ENCODE results near the gene UPF3A.

UPF3A gene

DNA sequence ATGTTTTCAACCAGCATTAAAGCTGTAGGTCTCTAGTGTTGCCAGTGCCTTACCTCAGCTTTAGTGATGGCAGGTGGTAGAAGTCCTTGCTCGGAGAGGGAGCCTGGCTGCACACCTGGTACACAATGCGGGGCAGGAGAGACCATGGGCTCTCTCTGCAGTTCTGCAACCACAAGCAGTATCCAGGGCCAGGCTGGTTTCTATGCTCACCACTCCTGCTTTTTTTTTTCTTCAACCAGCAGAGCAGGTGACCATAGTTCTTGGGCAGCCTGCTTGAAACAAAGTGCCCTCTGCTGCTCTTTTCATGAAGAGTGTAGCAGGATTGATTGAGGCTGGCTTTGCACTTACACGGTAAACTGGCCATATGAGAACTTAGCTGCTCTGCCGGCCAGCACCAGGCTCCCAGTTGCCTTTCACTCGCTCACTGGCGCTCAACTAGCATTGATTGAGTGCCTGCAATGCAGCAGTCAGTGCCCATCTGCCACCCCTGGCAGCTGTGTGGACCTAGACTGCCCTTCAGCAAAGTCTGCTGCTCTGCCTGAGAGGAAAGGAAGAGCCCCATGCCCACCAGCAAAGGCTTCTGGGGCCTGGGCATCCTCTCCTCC is 28.5 kb downstream of the UPF3A start:
- TF ChIP-seq, protein P1, sequence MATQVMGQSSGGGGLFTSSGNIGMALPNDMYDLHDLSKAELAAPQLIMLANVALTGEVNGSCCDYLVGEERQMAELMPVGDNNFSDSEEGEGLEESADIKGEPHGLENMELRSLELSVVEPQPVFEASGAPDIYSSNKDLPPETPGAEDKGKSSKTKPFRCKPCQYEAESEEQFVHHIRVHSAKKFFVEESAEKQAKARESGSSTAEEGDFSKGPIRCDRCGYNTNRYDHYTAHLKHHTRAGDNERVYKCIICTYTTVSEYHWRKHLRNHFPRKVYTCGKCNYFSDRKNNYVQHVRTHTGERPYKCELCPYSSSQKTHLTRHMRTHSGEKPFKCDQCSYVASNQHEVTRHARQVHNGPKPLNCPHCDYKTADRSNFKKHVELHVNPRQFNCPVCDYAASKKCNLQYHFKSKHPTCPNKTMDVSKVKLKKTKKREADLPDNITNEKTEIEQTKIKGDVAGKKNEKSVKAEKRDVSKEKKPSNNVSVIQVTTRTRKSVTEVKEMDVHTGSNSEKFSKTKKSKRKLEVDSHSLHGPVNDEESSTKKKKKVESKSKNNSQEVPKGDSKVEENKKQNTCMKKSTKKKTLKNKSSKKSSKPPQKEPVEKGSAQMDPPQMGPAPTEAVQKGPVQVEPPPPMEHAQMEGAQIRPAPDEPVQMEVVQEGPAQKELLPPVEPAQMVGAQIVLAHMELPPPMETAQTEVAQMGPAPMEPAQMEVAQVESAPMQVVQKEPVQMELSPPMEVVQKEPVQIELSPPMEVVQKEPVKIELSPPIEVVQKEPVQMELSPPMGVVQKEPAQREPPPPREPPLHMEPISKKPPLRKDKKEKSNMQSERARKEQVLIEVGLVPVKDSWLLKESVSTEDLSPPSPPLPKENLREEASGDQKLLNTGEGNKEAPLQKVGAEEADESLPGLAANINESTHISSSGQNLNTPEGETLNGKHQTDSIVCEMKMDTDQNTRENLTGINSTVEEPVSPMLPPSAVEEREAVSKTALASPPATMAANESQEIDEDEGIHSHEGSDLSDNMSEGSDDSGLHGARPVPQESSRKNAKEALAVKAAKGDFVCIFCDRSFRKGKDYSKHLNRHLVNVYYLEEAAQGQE (IDR thresholded peaks at IDR 0.05; ENCODE audit: insufficient replicate concordance, low read depth) = no peak
- TF ChIP-seq, protein P2, sequence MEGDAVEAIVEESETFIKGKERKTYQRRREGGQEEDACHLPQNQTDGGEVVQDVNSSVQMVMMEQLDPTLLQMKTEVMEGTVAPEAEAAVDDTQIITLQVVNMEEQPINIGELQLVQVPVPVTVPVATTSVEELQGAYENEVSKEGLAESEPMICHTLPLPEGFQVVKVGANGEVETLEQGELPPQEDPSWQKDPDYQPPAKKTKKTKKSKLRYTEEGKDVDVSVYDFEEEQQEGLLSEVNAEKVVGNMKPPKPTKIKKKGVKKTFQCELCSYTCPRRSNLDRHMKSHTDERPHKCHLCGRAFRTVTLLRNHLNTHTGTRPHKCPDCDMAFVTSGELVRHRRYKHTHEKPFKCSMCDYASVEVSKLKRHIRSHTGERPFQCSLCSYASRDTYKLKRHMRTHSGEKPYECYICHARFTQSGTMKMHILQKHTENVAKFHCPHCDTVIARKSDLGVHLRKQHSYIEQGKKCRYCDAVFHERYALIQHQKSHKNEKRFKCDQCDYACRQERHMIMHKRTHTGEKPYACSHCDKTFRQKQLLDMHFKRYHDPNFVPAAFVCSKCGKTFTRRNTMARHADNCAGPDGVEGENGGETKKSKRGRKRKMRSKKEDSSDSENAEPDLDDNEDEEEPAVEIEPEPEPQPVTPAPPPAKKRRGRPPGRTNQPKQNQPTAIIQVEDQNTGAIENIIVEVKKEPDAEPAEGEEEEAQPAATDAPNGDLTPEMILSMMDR (IDR thresholded peaks at IDR 0.05; ENCODE audit: insufficient read depth, low read length) = no peak
- no peak for TF ChIP-seq SPI1 (IDR thresholded peaks at IDR 0.05; ENCODE audit: borderline replicate concordance, low read depth)
- TF ChIP-seq GABPA (IDR thresholded peaks at IDR 0.05; ENCODE audit: low read depth) = no peak
- TF ChIP-seq POLR2AphosphoS5 (IDR thresholded peaks at IDR 0.05; ENCODE audit: low read depth) = no peak
- no peak overlapping the region for H3K4me3 ChIP-seq (replicated peaks; ENCODE audit: insufficient read depth, low read length)
- H3K27ac ChIP-seq (replicated peaks) = no peak overlapping the region
- no peak for DNase-seq (ENCODE audit: low read depth in 1 of 2, low spot score in 1 of 2)
- H3K27me3 ChIP-seq (ENCODE audit: insufficient read depth, poor library complexity, severe bottlenecking) = no peaks in the 10 kb centered on the region

DNA sequence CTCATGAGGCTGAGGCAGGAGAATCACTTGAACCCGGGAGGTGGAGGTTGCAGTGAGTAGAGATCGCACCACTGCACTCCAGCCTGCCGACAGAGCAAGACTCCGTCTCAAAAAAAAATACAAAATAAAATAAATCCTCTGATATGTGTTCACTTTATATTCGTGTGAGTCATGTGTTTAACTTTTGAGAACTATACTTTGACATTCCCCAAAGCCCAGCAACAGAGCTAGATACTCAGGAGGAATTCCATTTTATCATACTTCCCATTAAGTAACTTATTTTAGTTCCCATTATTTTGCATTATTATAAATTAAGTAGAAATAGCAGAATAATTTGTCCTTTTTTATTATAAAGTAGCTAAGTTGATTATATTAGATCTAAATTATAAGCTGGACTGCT is 29.6 kb downstream of the UPF3A start:
- H3K4me3 ChIP-seq (replicated peaks; ENCODE audit: insufficient read depth, low read length) = no peak overlapping the region
- DNase-seq (ENCODE audit: low read depth in 1 of 2, low spot score in 1 of 2) = no peak
- H3K27ac ChIP-seq (replicated peaks) = no peak overlapping the region
- no peaks in the 10 kb centered on the region for H3K27me3 ChIP-seq (ENCODE audit: insufficient read depth, poor library complexity, severe bottlenecking)
- TF ChIP-seq SPI1 (IDR thresholded peaks at IDR 0.05; ENCODE audit: borderline replicate concordance, low read depth) = no peak
- TF ChIP-seq, protein P1 (IDR thresholded peaks at IDR 0.05; ENCODE audit: insufficient replicate concordance, low read depth) = no peak
- TF ChIP-seq GABPA (IDR thresholded peaks at IDR 0.05; ENCODE audit: low read depth) = no peak
- no peak for TF ChIP-seq POLR2AphosphoS5 (IDR thresholded peaks at IDR 0.05; ENCODE audit: low read depth)
- TF ChIP-seq, protein P2 (IDR thresholded peaks at IDR 0.05; ENCODE audit: insufficient read depth, low read length) = no peak

DNA sequence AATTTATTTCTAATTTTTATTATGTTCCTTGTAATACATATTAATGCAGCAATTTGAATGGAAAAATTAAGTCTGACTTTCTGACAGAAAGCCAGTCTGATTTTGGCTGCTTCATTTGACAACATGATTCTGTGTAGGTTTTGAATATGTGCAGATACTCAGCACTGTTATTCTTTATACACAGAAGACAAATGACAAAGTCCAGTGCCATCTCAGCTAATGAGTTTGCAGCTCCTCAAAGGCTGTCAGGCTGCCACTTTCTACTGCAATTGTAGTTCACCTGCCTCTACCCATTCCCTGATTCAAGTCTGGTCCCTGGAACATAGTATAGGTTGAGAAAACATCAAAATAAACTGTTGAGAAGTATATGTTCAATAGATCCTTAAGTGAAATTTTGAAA is 30.0 kb downstream of the UPF3A start:
- no peak overlapping the region for H3K27ac ChIP-seq (replicated peaks)
- H3K4me3 ChIP-seq (replicated peaks; ENCODE audit: insufficient read depth, low read length) = no peak overlapping the region
- TF ChIP-seq, protein P1 (IDR thresholded peaks at IDR 0.05; ENCODE audit: insufficient replicate concordance, low read depth) = no peak
- no peak for TF ChIP-seq POLR2AphosphoS5 (IDR thresholded peaks at IDR 0.05; ENCODE audit: low read depth)
- no peak for TF ChIP-seq SPI1 (IDR thresholded peaks at IDR 0.05; ENCODE audit: borderline replicate concordance, low read depth)
- TF ChIP-seq, protein P2 (IDR thresholded peaks at IDR 0.05; ENCODE audit: insufficient read depth, low read length) = no peak
- TF ChIP-seq GABPA (IDR thresholded peaks at IDR 0.05; ENCODE audit: low read depth) = no peak

More for the DNA sequence above, 30.0 kb downstream of the UPF3A start:
- no peaks in the 10 kb centered on the region for H3K27me3 ChIP-seq (ENCODE audit: insufficient read depth, poor library complexity, severe bottlenecking)
- DNase-seq (ENCODE audit: low read depth in 1 of 2, low spot score in 1 of 2) = no peak

Data from HL-60 (cell line).